SJSA1 (cell line): ENCODE results near the gene ASB2. TPM values are rescaled to one million over a fixed set of nuclear protein-coding genes. Genes with fewer than 3 reads are reported as not detected.
A peak's percentile ranks its signal among the peaks of the same experiment; 100 is the strongest.

ENCODE experiments used
- DNase-seq, 2 experiments: peaks; one replicate each; pipeline ENCODE4 v3.0.0-alpha.2; 2015 to 2020; ENCODE audit warnings: low spot score in 2 of 2, low read depth in 1 of 2
- H3K27ac ChIP-seq: fragments of 250-450 bp; sonication (Bioruptor Pico); 2 replicates; pipeline ENCODE4 v1.5.1; 2020; ENCODE audit warnings: mild to moderate bottlenecking, moderate library complexity
- H3K27me3 ChIP-seq: fragments of 250-450 bp; sonication (Bioruptor Pico); replicated peaks from 2 replicates; pipeline ENCODE4 v1.5.1; 2020; ENCODE audit warnings: mild to moderate bottlenecking, moderate library complexity
- H3K36me3 ChIP-seq: fragments of 250-450 bp; sonication (Bioruptor Pico); 2 replicates; pipeline ENCODE4 v1.5.1; 2020; ENCODE audit warnings: mild to moderate bottlenecking
- H3K4me1 ChIP-seq: fragments of 250-450 bp; sonication (Bioruptor Pico); replicated peaks from 2 replicates; pipeline ENCODE4 v1.6.1; 2021; ENCODE audit warnings: mild to moderate bottlenecking
- H3K4me3 ChIP-seq: fragments of 250-450 bp; sonication (Bioruptor Pico); 2 replicates; pipeline ENCODE4 v1.5.1; 2020; ENCODE audit warnings: mild to moderate bottlenecking
- H3K9me3 ChIP-seq: fragments of 250-450 bp; sonication (Bioruptor Pico); replicated peaks from 2 replicates; pipeline ENCODE4 v1.5.1; 2020; ENCODE audit warnings: mild to moderate bottlenecking
- total RNA-seq: library from RNA; depleted of rRNA; stranded (reverse); fragments of >200 nt; shearing (Covaris generic); gene quantifications from 2 replicates; pipeline ENCODE4 v1.2.3, GENCODE V29; 2014

ASB2 gene
- total RNA-seq, 1 experiment from 2014 or later = 14.9 TPM

GRCh38 chr14:93980456-93981201 lies 4.3 kb upstream of the ASB2 start:
- Histone ChIP-seq H3K4me1 (peaks cover 40% of the 10 kb centered on the region), H3K9me3 (no peaks in the 10 kb centered on the region), H3K4me3 (no peak overlapping the region), H3K27me3 (no peaks in the 10 kb centered on the region), H3K27ac (no peak overlapping the region), H3K36me3 (no peaks in the 10 kb centered on the region)
- DNase-seq = no peak

- Histone ChIP-seq H3K27ac (no peak overlapping the region), H3K27me3 (no peaks in the 10 kb centered on the region), H3K36me3 (no peaks in the 10 kb centered on the region), H3K4me1 (peaks cover 36% of the 10 kb centered on the region), H3K4me3 (no peak overlapping the region), H3K9me3 (no peaks in the 10 kb centered on the region)
- no peak for DNase-seq
These were observed 2.4 kb upstream of the ASB2 start for GRCh38 chr14:93978735-93979134.

GRCh38 chr14:93977790-93978581 lies 1.6 kb upstream of the ASB2 start:
- Histone ChIP-seq H3K4me1 (peaks cover 36% of the 10 kb centered on the region), H3K4me3 (no peak overlapping the region), H3K27ac (no peak overlapping the region), H3K27me3 (no peaks in the 10 kb centered on the region), H3K36me3 (no peaks in the 10 kb centered on the region), H3K9me3 (no peaks in the 10 kb centered on the region)
- no peak for DNase-seq

- Histone ChIP-seq H3K4me3 (no peak overlapping the region), H3K27ac (no peak overlapping the region), H3K4me1 (peaks cover 36% of the 10 kb centered on the region), H3K27me3 (no peaks in the 10 kb centered on the region), H3K9me3 (no peaks in the 10 kb centered on the region), H3K36me3 (no peaks in the 10 kb centered on the region)
- DNase-seq = no peak
These were observed 801 bp upstream of the ASB2 start for GRCh38 chr14:93977171-93977570.

GRCh38 chr14:93975791-93976476 lies 436 bp downstream of the ASB2 start:
- Histone ChIP-seq H3K27ac (no peak overlapping the region), H3K27me3 (no peaks in the 10 kb centered on the region), H3K4me3 (peak overlapping the region; percentile 29), H3K4me1 (peaks cover 40% of the 10 kb centered on the region), H3K36me3 (no peaks in the 10 kb centered on the region), H3K9me3 (no peaks in the 10 kb centered on the region)
- peak in 1 of 2 experiments; percentile 21 for DNase-seq

- H3K27ac ChIP-seq = no peak overlapping the region
- H3K4me1 ChIP-seq = peaks cover 45% of the 10 kb centered on the region
- no peaks in the 10 kb centered on the region for H3K36me3 ChIP-seq
- no peak for DNase-seq
- H3K4me3 ChIP-seq = no peak overlapping the region
- H3K27me3 ChIP-seq = no peaks in the 10 kb centered on the region
- no peaks in the 10 kb centered on the region for H3K9me3 ChIP-seq
These were observed 1.5 kb downstream of the ASB2 start for GRCh38 chr14:93974833-93975232.

GRCh38 chr14:93974299-93974698 lies 2.1 kb downstream of the ASB2 start:
- Histone ChIP-seq H3K4me1 (peaks cover 45% of the 10 kb centered on the region), H3K27ac (no peak overlapping the region), H3K27me3 (no peaks in the 10 kb centered on the region), H3K9me3 (no peaks in the 10 kb centered on the region), H3K36me3 (no peaks in the 10 kb centered on the region), H3K4me3 (no peak overlapping the region)
- DNase-seq = no peak

- H3K4me1 ChIP-seq = peaks cover 45% of the 10 kb centered on the region
- no peak overlapping the region for H3K27ac ChIP-seq
- no peak for DNase-seq
These were observed 2.8 kb downstream of the ASB2 start for GRCh38 chr14:93973607-93974006.

GRCh38 chr14:93972618-93973205 lies 3.7 kb downstream of the ASB2 start:
- H3K36me3 ChIP-seq = no peaks in the 10 kb centered on the region
- DNase-seq = no peak
- H3K4me1 ChIP-seq = peaks cover 45% of the 10 kb centered on the region
- H3K27me3 ChIP-seq = no peaks in the 10 kb centered on the region
- no peak overlapping the region for H3K27ac ChIP-seq
- no peak overlapping the region for H3K4me3 ChIP-seq
- H3K9me3 ChIP-seq = no peaks in the 10 kb centered on the region

More at GRCh38 chr14:93973607-93974006, 2.8 kb downstream of the ASB2 start:
- H3K4me3 ChIP-seq = no peak overlapping the region
- H3K36me3 ChIP-seq = no peaks in the 10 kb centered on the region
- H3K9me3 ChIP-seq = no peaks in the 10 kb centered on the region
- no peaks in the 10 kb centered on the region for H3K27me3 ChIP-seq

- no peak for DNase-seq
- no peaks in the 10 kb centered on the region for H3K9me3 ChIP-seq
- no peaks in the 10 kb centered on the region for H3K36me3 ChIP-seq
- H3K4me1 ChIP-seq = peaks cover 41% of the 10 kb centered on the region
- peak overlapping the region; percentile 58; the same call in 1 of the 2 replicates for H3K27ac ChIP-seq
- H3K27me3 ChIP-seq = no peaks in the 10 kb centered on the region
- no peak overlapping the region; the same call in 1 of the 2 replicates for H3K4me3 ChIP-seq
These were observed 4.7 kb downstream of the ASB2 start for GRCh38 chr14:93971635-93972027.

GRCh38 chr14:93970965-93971634 lies 5.3 kb downstream of the ASB2 start:
- H3K27ac ChIP-seq = peak overlapping the region; percentile 58
- H3K4me3 ChIP-seq = peak overlapping the region; percentile 38
- no peaks in the 10 kb centered on the region for H3K36me3 ChIP-seq
- peaks cover 41% of the 10 kb centered on the region for H3K4me1 ChIP-seq
- peak; percentile 71 to 82 for DNase-seq
- H3K27me3 ChIP-seq = no peaks in the 10 kb centered on the region
- H3K9me3 ChIP-seq = no peaks in the 10 kb centered on the region

- no peaks in the 10 kb centered on the region for H3K36me3 ChIP-seq
- H3K4me3 ChIP-seq = peak overlapping the region; percentile 38
- peaks cover 41% of the 10 kb centered on the region for H3K4me1 ChIP-seq
- DNase-seq = peak in 1 of 2 experiments; percentile 48
- H3K27ac ChIP-seq = peak overlapping the region; percentile 58
- no peaks in the 10 kb centered on the region for H3K27me3 ChIP-seq
- no peaks in the 10 kb centered on the region for H3K9me3 ChIP-seq
These were observed 5.8 kb downstream of the ASB2 start for GRCh38 chr14:93970585-93970964.
